GM21390 (cell line): Measurements from ENCODE around the gene LRRC61.

ENCODE experiments used
- ATAC-seq: cut with Tn5 transposase; IDR thresholded peaks from one replicate; pipeline ENCODE4 v1.9.1; 2021; ENCODE audit not compliant: unreplicated experiment

The LRRC61 gene

DNA sequence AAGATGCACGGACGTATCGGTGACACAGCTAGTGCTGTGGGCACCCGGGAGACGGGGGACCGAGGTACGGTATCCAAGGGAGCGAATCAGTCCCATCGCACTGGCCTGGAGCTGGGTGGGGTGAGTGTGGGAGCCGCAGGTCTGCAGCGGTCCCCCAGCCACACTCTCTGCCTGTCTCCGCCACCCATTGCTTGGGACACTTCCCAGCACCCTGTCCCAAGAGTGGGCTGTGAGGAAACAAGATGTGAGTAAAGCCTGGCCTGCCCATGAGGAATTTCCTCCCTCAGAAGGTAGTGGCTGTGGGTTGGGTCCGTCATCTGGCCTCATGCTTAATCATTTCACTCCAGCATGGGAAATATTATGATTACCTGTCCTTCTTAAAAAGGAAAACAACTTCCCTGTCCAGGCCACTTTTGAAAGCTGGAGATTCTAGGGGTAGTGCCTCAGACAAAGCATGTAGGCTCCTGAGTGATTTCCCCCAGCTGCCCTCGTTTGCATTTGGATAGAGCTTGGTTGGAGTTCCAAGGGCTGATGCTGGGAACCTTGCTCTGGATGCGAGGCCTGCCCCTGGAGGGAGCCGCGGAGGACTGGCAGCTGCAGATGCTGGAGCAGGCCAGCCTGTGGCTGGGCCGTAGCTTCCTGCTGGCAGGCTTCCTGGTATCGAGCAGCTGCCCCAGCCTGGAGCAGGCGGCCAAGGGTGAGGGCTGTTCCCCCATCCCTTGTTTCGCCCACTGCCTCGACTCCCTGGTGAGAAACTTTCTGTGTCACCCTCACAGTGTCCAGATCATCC is 6.4 kb downstream of the LRRC61 start:
- ATAC-seq, result no peak

DNA sequence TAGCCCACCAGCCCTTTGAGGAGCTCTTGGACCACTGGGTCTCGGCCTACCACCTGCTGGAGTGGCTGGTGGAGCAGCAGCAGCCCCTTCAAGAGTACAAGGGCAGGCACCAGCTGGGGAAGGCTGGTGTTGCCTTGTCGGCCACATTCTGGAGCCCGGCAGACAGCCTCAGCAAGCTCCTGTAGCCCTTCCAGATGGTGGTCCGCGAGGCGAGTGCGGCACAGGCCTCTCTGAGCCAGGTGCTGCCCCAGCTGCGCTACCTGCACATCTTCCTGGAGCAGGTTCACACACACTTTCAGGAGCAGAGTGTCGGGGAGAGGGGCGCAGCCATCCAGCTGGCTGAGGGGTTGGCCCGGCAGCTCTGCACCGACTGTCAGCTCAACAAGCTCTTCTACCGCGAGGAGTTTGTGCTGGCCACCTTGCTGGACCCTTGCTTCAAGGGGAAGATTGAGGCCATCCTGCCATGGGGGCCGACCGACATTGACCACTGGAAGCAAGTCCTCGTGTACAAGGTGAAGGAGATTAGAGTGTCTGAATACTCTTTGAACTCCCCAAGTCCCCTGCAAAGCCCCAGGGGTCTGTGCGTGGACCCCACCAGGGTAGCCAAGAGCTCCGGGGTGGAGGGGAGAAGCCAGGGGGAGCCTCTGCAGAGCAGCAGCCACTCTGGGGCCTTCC is 7.2 kb downstream of the LRRC61 start:
- no peak for ATAC-seq

- ATAC-seq, result no peak
Observed at GRCh38 chr7:150332852-150333635, 9.9 kb downstream of the LRRC61 start.

DNA sequence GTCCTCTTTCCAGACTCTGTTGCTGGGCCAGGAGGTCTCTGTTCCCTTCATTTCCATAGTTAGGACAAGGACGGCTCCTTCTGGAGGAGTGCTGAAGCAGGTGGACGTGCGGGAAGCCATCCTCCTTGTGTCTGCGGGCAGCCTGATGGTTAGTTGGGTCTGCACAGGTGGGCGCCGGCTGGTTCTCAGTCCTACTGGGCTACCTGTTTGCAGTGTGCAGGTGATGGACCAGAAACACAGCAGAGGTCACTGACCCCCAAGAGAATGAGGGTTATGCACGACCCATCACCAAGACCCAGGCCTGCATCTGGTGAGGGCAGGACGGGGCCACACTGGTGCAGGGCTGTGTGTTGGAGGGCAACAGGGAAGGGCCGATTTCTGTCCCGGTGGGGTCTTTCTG is 10.5 kb downstream of the LRRC61 start:
- ATAC-seq, result no peak

GRCh38 chr7:150334108-150334507 is 11.0 kb downstream of the LRRC61 start:
- no peak for ATAC-seq

GRCh38 chr7:150335108-150335773 is 12.1 kb downstream of the LRRC61 start:
- ATAC-seq, result no peak

DNA sequence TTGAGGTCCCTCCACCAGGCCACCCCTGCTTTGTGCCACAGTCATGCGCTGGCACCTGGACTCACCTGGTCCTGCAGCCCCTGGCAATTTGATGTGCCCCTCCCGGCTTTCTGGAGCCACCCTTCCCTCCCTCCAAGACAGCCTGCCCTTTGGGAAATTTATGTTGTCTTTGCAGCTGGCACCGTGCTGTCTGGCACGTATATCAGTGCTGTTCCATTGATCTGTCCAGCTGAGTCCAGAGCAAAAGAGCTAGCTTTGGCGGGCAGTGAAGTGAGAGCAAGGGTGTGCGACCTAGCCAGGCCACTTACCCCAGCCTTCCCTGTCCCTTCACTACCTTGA is 12.6 kb downstream of the LRRC61 start:
- ATAC-seq, result no peak

DNA sequence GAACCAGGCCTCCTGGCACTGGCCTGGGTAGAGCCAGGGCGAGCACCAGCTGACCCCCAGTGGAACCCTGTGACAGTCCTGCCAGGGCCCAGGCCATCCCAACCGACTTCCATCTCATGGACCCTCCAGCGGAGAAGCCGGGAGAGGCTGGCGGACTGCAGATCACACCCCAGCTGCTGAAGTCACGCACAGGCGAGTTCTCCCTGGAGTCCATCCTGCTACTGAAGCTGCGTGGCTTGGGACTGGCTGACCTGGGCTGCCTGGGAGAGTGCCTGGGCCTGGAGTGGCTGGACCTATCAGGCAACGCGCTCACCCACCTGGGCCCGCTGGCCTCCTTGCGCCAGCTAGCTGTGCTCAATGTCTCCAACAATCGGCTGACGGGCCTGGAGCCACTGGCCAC is 13.6 kb downstream of the LRRC61 start:
- no peak for ATAC-seq

- ATAC-seq, result no peak
Observed at GRCh38 chr7:150337179-150337578, 14.0 kb downstream of the LRRC61 start.

- no peak for ATAC-seq
Observed at GRCh38 chr7:150337659-150338081, 14.5 kb downstream of the LRRC61 start.

DNA sequence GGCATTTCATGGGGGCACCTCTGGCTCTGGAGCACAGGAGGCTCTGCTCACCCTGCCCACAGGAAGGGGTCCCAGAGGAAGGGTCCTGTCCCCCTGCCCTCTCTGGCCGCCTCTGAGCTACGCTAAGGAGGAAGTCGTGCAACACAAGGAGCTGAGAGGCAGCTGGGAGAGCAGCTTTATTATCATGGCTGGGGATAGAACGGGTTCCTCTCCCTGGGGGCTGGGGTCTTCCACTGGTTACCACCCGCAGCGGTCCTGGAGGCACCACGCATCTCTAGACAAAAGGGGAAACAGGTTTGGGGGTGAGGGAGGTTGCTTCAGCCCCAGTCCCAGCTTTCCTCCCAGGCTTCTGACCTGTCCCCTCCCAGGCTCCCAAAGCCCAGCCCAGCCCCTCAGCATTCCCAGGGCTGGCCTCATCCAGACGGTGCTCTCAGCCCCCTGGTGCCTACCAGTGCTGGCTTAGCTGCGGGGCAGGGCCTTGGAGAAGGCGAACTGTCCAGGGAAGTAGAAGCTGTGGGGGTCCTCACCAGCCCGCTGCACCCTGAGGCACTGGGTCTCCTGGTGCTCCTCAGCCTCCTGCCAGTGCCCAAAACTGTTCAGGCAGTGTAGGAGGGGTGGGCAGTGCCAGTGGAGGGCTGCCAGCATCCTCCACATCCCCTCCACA is 15.1 kb downstream of the LRRC61 start:
- no peak for ATAC-seq

DNA sequence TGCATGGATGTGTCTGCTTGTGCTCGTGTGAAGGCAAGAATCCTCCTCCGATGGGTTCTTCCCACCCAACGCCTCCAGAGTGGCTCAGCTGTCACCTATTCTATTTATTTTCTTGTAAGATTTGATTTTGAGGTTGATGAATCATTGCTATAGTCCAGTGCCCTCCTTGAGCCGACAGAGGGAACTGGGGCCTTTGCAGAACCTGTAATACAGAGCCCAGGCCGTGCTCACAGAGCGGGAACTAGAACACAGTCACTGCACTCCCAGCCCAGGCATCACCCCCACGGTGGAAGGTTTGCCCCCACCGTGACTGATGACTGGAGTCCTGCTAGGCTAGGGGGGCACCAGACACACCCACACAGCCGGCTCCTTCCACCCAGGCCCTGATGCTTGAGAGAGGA is 16.3 kb downstream of the LRRC61 start:
- ATAC-seq, result no peak

- ATAC-seq, result no peak
Observed at GRCh38 chr7:150340024-150340749, 17.0 kb downstream of the LRRC61 start.

- no peak for ATAC-seq
Observed at GRCh38 chr7:150340875-150341262, 17.7 kb downstream of the LRRC61 start.

GRCh38 chr7:150341263-150342120 is 18.3 kb downstream of the LRRC61 start, which contains the start of gene RARRES2:
TSS of gene RARRES2 (minus strand) at chr7:150341629. CDS start at chr7:150340609, 1,020 bp downstream.
- no peak for ATAC-seq

DNA sequence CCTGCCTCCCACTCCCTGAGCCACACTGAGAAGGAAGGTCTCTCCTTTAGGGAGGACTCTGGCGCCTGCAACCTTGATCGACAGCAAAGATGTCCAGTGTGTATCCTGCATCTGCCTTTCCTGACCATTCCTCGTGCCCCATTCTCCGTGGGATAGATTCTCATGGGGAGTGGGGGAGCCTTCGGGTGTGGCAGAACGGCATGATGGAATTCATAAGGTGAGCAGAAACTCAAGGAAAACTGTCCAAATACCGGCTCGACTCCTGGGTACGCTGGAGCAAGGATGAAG is 18.9 kb downstream of the LRRC61 start:
- no peak for ATAC-seq

GRCh38 chr7:150343225-150343624 is 20.1 kb downstream of the LRRC61 start:
- no peak for ATAC-seq

DNA sequence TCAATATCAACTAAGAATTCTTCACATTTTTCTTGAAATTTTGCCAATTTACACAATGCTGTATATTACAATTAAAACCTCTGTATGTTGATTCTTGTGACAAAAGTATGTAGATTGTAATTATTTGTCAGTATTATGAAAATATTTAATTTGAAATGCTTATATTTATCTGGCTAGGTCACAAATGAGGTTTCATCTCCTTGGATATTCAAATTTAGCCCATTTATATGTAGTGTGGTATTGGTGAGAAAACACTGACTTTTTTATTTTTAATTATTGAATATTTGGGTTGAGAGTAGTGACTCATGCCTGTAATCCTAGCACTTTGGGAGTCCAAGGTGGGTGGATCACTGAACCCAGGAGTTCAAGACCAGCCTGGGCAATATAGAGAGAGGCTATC is 21.1 kb downstream of the LRRC61 start:
- no peak for ATAC-seq

GRCh38 chr7:150345012-150345411 is 21.9 kb downstream of the LRRC61 start:
- ATAC-seq, result no peak
